GM06990 (cell line): ENCODE data around the gene FASN.
"Not testable (repeated sequence)": the region's sequence is repeated elsewhere in the genome, so short reads cannot be mapped to it uniquely, and the experiment has no call there.

Experiments
- DNase-seq: peaks from one replicate; pipeline ENCODE4 v3.0.0-alpha.2; 2011; ENCODE audit not compliant: insufficient read length; ENCODE audit errors: extremely low read depth
- H3K27me3 ChIP-seq: replicated peaks from 2 replicates; pipeline ENCODE4 v1.6.0; 2011; ENCODE audit warnings: low read length; ENCODE audit not compliant: control insufficient read depth, insufficient read depth
- H3K36me3 ChIP-seq: 2 replicates; pipeline ENCODE4 v1.5.1; 2011; ENCODE audit warnings: low read length; ENCODE audit not compliant: control insufficient read depth, insufficient read depth
- H3K4me3 ChIP-seq: replicated peaks from 2 replicates; pipeline ENCODE4 v1.5.1; 2011; ENCODE audit warnings: low read depth, mild to moderate bottlenecking, control low read depth, low read length
- TF ChIP-seq, protein P1 (sequence below): IDR thresholded peaks from 2 replicates; pipeline ENCODE4 v1.5.1; 2011; ENCODE audit warnings: low read length, control low read depth, mild to moderate bottlenecking, inconsistent platforms; ENCODE audit not compliant: insufficient read depth, poor library complexity, severe bottlenecking

FASN gene

DNA sequence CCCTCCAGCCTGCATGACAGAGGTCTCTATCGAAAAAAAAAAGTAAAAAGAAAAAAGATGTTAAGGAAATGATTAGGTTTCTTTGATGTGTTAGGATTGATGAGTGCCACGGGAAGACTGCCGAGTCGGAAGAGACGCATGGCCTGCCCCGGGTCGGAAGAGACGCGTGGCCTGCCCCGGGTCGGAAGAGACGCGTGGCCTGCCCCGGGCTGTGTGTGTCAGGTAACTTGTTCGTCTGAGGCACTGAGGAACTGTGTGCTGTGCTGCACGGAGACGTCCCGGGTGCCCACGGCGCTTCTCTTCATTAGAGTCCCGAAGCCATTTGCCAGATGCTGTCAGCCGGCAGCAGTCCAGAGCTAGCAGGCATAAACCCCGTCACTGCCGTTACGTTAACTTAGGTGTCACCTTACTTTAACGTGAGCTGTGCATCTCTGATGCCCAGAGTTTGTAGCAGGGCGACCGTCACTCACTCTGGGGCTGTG, 40.5 kb upstream of the FASN start:
- Histone ChIP-seq H3K27me3 (no peaks in the 10 kb centered on the region), H3K4me3 (no peak overlapping the region), H3K36me3 (no peaks in the 10 kb centered on the region)
- TF ChIP-seq, protein P1, sequence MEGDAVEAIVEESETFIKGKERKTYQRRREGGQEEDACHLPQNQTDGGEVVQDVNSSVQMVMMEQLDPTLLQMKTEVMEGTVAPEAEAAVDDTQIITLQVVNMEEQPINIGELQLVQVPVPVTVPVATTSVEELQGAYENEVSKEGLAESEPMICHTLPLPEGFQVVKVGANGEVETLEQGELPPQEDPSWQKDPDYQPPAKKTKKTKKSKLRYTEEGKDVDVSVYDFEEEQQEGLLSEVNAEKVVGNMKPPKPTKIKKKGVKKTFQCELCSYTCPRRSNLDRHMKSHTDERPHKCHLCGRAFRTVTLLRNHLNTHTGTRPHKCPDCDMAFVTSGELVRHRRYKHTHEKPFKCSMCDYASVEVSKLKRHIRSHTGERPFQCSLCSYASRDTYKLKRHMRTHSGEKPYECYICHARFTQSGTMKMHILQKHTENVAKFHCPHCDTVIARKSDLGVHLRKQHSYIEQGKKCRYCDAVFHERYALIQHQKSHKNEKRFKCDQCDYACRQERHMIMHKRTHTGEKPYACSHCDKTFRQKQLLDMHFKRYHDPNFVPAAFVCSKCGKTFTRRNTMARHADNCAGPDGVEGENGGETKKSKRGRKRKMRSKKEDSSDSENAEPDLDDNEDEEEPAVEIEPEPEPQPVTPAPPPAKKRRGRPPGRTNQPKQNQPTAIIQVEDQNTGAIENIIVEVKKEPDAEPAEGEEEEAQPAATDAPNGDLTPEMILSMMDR, result no peak
- DNase-seq, result no peak

DNA sequence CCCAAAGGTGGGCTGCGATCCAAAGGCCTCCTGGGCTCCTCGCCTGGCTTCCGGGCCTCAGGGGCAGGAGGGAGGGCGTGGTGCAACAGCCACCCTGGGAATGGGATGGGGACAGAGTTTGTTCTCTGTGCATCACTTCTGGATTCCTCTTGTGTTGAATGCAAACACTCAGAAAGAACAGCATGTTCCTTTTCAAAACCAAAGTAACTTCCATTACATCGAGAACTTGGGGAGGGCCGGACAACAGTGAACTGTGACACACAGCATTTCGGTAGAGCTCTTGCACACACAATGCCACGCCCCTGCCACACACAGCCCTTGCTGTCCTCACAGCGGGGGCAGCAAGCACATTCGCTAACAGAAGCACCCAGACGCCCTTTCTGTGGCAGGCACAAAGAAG, 36.1 kb upstream of the FASN start:
- Histone ChIP-seq H3K27me3 (no peaks in the 10 kb centered on the region), H3K4me3 (no peak overlapping the region), H3K36me3 (no peaks in the 10 kb centered on the region)
- TF ChIP-seq, protein P1, result no peak
- DNase-seq, result no peak

DNA sequence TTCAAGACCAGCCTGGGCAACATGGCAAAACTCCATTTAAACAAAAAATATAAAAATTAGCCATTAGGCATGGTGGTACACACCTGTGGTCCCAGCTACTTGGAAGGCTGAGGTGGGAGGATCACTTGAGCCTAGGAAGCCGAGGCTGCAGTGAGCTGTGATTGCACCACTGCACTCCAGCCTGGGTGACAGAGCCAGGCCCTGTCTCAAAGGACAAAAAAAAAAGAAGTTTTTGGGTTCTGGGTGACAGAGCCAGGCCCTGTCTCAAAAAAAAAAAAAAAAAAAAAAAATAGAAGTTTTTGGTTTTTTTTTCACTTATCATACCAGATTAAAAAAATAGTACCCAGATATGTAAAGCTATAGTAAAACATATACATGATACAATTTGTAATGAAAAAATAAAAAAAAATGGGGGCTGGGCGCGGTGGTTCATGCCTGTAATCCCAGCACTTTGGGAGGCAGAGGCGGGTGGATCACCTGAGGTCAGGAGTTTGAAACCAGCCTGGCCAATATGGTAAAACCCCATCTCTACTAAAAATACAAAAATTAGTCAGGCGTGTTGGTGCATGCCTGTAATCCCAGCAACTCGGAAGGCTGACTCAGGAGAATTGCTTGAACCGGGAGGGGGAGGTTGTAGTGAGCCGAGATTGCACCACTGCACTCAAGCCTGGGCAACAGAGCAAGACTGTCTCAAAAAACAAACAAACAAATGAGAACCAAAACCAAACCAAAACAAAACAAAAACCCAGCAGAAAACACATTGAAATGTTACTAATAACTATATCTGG, 35.3 kb upstream of the FASN start:
- H3K27me3 ChIP-seq, H3K36me3 ChIP-seq, H3K4me3 ChIP-seq, DNase-seq: not testable (repeated sequence)

DNA sequence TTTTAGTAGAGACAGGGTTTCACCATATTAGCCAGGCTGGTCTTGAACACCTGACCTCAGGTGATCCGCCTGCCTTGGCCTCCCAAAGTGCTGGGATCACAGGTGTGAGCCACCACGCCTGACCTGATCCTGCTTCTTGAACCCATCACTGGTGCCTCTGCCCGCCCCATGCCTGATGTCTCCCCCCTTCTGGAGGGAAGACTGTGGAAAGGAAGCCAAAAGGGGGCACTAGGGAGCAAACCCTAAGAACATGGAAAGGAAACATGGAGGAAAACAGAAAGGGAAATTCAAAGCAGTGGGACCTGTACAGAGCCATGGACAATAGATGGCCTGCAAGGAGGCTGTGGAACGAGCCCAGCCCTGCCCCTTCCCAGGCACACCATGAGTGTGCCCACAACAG, 31.1 kb upstream of the FASN start:
- Histone ChIP-seq H3K4me3 (no peak overlapping the region), H3K36me3 (no peaks in the 10 kb centered on the region), H3K27me3 (no peaks in the 10 kb centered on the region)
- TF ChIP-seq, protein P1, result peak; percentile 29
- DNase-seq, result no peak

DNA sequence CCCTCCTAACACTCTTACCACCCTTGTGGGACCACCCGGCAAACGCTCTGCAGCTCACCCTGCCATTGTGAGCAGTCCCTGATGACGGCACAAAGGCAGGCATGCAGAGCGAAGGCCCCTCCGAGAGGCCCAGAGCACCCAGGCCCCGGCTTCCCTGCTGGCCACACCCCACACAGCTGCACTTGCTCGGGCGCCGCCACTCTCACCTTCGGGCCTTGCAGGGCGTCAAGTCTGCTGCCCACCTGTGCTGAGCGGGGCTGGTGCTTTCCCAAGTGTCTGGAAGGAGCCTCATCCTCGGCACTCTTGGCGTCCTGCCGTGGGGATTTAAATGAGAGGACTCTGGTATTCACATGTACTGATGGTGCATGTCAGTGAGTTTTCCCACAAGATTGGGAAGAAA, 30.3 kb upstream of the FASN start:
- no peak for DNase-seq
- no peaks in the 10 kb centered on the region for H3K36me3 ChIP-seq

DNA sequence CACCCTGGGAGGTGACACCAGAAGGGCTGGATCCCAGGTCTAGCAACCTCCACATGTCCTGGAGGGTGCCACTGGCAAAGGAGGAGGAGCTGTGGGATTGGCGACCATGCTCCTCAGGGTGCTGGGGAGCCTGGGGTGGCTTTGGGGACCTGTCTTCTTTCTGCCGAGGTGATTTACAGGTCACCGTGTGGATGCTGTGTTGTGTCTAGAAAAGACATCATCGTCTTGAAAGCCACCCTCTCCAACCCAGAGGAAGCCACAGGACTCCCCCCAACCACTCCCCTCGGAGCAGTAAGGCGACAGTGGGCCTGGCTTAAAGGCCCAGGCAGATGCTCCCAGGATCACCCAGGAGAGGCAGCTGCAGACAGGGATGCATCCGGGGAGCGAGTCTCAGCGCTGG, 29.7 kb upstream of the FASN start:
- no peak for DNase-seq
- Histone ChIP-seq H3K36me3 (no peaks in the 10 kb centered on the region), H3K27me3 (no peaks in the 10 kb centered on the region), H3K4me3 (no peak overlapping the region)
- TF ChIP-seq, protein P1, result no peak

More for the DNA sequence above, 30.3 kb upstream of the FASN start:
- TF ChIP-seq, protein P1, result no peak
- Histone ChIP-seq H3K4me3 (no peak overlapping the region), H3K27me3 (no peaks in the 10 kb centered on the region)
